ENCODE results near the gene ACSS1.
A peak's percentile ranks its signal among the peaks of the same experiment; 100 is the strongest.

ACSS1 gene

GRCh38 chr20:25043499-25044260 is 14.3 kb downstream of the ACSS1 start:
- no peak for DNase-seq (ENCODE audit: low spot score)
- TF ChIP-seq CTCF (IDR thresholded peaks at IDR 0.05; ENCODE audit: extremely low read depth, missing control alignments): no peak

GRCh38 chr20:25042531-25043498 is 15.1 kb downstream of the ACSS1 start:
- peak; percentile 75 for DNase-seq (ENCODE audit: low spot score)
- no peak for TF ChIP-seq CTCF (IDR thresholded peaks at IDR 0.05; ENCODE audit: extremely low read depth, missing control alignments)

- TF ChIP-seq CTCF (IDR thresholded peaks at IDR 0.05; ENCODE audit: extremely low read depth, missing control alignments): no peak
Observed at GRCh38 chr20:25041813-25042530, 16.0 kb downstream of the ACSS1 start.

GRCh38 chr20:25040438-25040831 is 17.5 kb downstream of the ACSS1 start:
- no peak for DNase-seq (ENCODE audit: low spot score)
- TF ChIP-seq CTCF (IDR thresholded peaks at IDR 0.05; ENCODE audit: extremely low read depth, missing control alignments): no peak

More at GRCh38 chr20:25041813-25042530, 16.0 kb downstream of the ACSS1 start:
- DNase-seq (ENCODE audit: low spot score): no peak

GRCh38 chr20:25039697-25040437 is 18.1 kb downstream of the ACSS1 start:
- no peak for DNase-seq (ENCODE audit: low spot score)
- no peak for TF ChIP-seq CTCF (IDR thresholded peaks at IDR 0.05; ENCODE audit: extremely low read depth, missing control alignments)

GRCh38 chr20:25038591-25039015 is 19.3 kb downstream of the ACSS1 start:
- no peak for DNase-seq (ENCODE audit: low spot score)
- no peak for TF ChIP-seq CTCF (IDR thresholded peaks at IDR 0.05; ENCODE audit: extremely low read depth, missing control alignments)

Measured in GM20000 (cell line).